ENCODE measurements around the gene UCK1. TPM values are rescaled to one million over a fixed set of nuclear protein-coding genes. Genes with fewer than 3 reads are reported as not detected.

UCK1 gene
- total and polyA plus RNA-seq, 2 of the 8 experiments (the other 6 are each of a cell fraction or from before 2014, with no cell fraction given) = 35.1 to 42.0 TPM

GRCh38 chr9:131579789-131580211 is 48.7 kb upstream of the UCK1 start (continued):
- TF ChIP-seq ZNF274 (IDR thresholded peaks at IDR 0.05; ENCODE audit: borderline replicate concordance, extremely low read depth, low read length) = no peak

All from H1 (cell line).